ENCODE data around the gene MTUS2.

Gene MTUS2

GRCh38 chr13:29046588-29046987, 226.4 kb downstream of the MTUS2 start:
- no peak for DNase-seq

- no peak for DNase-seq
Observed at GRCh38 chr13:29049524-29049923, 229.4 kb downstream of the MTUS2 start.

GRCh38 chr13:29050719-29051118, 230.6 kb downstream of the MTUS2 start:
- no peak for DNase-seq

- no peak for DNase-seq
Observed at GRCh38 chr13:29059800-29060199, 239.7 kb downstream of the MTUS2 start.

GRCh38 chr13:29065142-29065541, 245.0 kb downstream of the MTUS2 start:
- no peak for DNase-seq

- DNase-seq = no peak
Observed at GRCh38 chr13:29067306-29067945, 247.3 kb downstream of the MTUS2 start.

GRCh38 chr13:29073755-29074154, 253.6 kb downstream of the MTUS2 start:
- DNase-seq = no peak

GRCh38 chr13:29077051-29077813, 257.1 kb downstream of the MTUS2 start:
- DNase-seq = no peak

- no peak for DNase-seq
Observed at GRCh38 chr13:29081036-29081435, 260.9 kb downstream of the MTUS2 start.

- no peak for DNase-seq
Observed at GRCh38 chr13:29081697-29082440, 261.7 kb downstream of the MTUS2 start.

GRCh38 chr13:29099781-29100406, 279.8 kb downstream of the MTUS2 start:
- no peak for DNase-seq

GRCh38 chr13:29100758-29101157, 280.6 kb downstream of the MTUS2 start:
- DNase-seq = no peak

- DNase-seq = no peak
Observed at GRCh38 chr13:29101409-29101808, 281.3 kb downstream of the MTUS2 start.

- no peak for DNase-seq
Observed at GRCh38 chr13:29101905-29102304, 281.8 kb downstream of the MTUS2 start.

- DNase-seq = no peak
Observed at GRCh38 chr13:29103065-29103800, 283.1 kb downstream of the MTUS2 start.

GRCh38 chr13:29104461-29104860, 284.3 kb downstream of the MTUS2 start:
- no peak for DNase-seq

- DNase-seq = no peak
Observed at GRCh38 chr13:29105779-29106178, 285.6 kb downstream of the MTUS2 start.

- no peak for DNase-seq
Observed at GRCh38 chr13:29106651-29107050, 286.5 kb downstream of the MTUS2 start.

- no peak for DNase-seq
Observed at GRCh38 chr13:29108068-29108786, 288.1 kb downstream of the MTUS2 start.

- DNase-seq = no peak
Observed at GRCh38 chr13:29109987-29110386, 289.8 kb downstream of the MTUS2 start.

GRCh38 chr13:29111446-29111845, 291.3 kb downstream of the MTUS2 start:
- no peak for DNase-seq

- DNase-seq = no peak
Observed at GRCh38 chr13:29115842-29116241, 295.7 kb downstream of the MTUS2 start.
